GM13976 (cell line): ENCODE data around the gene ASB2.

Source experiments
- DNase-seq: peaks from one replicate; pipeline ENCODE4 v3.0.0; 2012; ENCODE audit warnings: low spot score
- CTCF ChIP-seq: IDR thresholded peaks from 2 replicates; pipeline ENCODE4 v1.5.1; 2012; ENCODE audit warnings: borderline replicate concordance, mild to moderate bottlenecking; ENCODE audit not compliant: insufficient read depth; ENCODE audit errors: extremely low read depth, missing control alignments, control extremely low read depth
- in situ Hi-C: fragments of 300-500 bp; cut with MboI; formaldehyde crosslinking; loops from one replicate; pipeline ENCODE4 v1.12.0; 2022; ENCODE audit warnings: low sequenced_read_pairs, mixed read lengths, inconsistent platforms; ENCODE audit not compliant: unreplicated experiment

Gene ASB2

GRCh38 chr14:93961620-93962019 is 14.8 kb downstream of the ASB2 start:
- in situ Hi-C loops, result no loop called here
- DNase-seq, result no peak
- TF ChIP-seq CTCF, result no peak

GRCh38 chr14:93960774-93961438 is 15.5 kb downstream of the ASB2 start:
- no peak for DNase-seq
- in situ Hi-C loops, result no loop called here
- TF ChIP-seq CTCF, result no peak

- DNase-seq, result no peak
- no peak for TF ChIP-seq CTCF
- in situ Hi-C loops, result no loop called here
Measured at GRCh38 chr14:93960108-93960475, 16.3 kb downstream of the ASB2 start.

GRCh38 chr14:93959239-93960107 is 16.9 kb downstream of the ASB2 start:
- TF ChIP-seq CTCF, result no peak

GRCh38 chr14:93958567-93959238 is 17.7 kb downstream of the ASB2 start:
- in situ Hi-C loops, result no loop called here
- no peak for DNase-seq
- TF ChIP-seq CTCF, result no peak

More at GRCh38 chr14:93959239-93960107, 16.9 kb downstream of the ASB2 start:
- DNase-seq, result peak; percentile 93
- in situ Hi-C loops, result no loop called here

GRCh38 chr14:93957751-93958566 is 18.4 kb downstream of the ASB2 start:
- TF ChIP-seq CTCF, result no peak
- in situ Hi-C loops, result no loop called here

More at GRCh38 chr14:93957751-93958566, 18.4 kb downstream of the ASB2 start:
- no peak for DNase-seq
